HEK293 (cell line): ENCODE measurements around the gene SLC35F3.

Experiments
- CTCF ChIA-PET: fragments of 350-600 bp; formaldehyde crosslinking; extraction: SDS; loops from one replicate; lab custom pipeline; 2021; ENCODE audit warnings: antibody characterized with exemption; lab: Yijun Ruan, JAX
- POLR2A ChIA-PET: fragments of 300-600 bp; formaldehyde crosslinking; extraction: SDS; loops from one replicate; lab custom pipeline; 2020; ENCODE audit warnings: antibody characterized with exemption, inconsistent platforms; lab: Yijun Ruan, JAX
- H3K27ac ChIP-seq: fragments of 200-500 bp; sonication (Bioruptor generic); 2 replicates; pipeline ENCODE4 v1.5.1; 2014; ENCODE audit warnings: low read depth, low read length, control low read depth, inconsistent platforms; ENCODE audit errors: extremely low read depth
- H3K36me3 ChIP-seq, 2 experiments: fragments of 200-500 bp in 1 of 2; sonication (Bioruptor generic) in 1 of 2; 1 replicate in 1 of 2; 2 replicates in 1 of 2; pipeline ENCODE4 v1.5.1; 2014 to 2017; ENCODE audit warnings: inconsistent platforms in 2 of 2, low read length in 2 of 2; ENCODE audit not compliant: control insufficient read depth in 2 of 2, insufficient read depth in 1 of 2
- H3K4me1 ChIP-seq: fragments of 200-500 bp; sonication (Bioruptor generic); 2 replicates; pipeline ENCODE4 v1.5.1; 2014; ENCODE audit warnings: mild to moderate bottlenecking, low read length, inconsistent platforms; ENCODE audit not compliant: control insufficient read depth, insufficient read depth
- H3K4me3 ChIP-seq: 2 replicates; pipeline ENCODE4 v1.5.1; 2011; ENCODE audit warnings: low read depth, mild to moderate bottlenecking, control low read depth, low read length, moderate library complexity
- H3K9me3 ChIP-seq: fragments of 200-500 bp; sonication (Bioruptor generic); 2 replicates; pipeline ENCODE4 v1.5.1; 2014; ENCODE audit warnings: low read depth, low read length, inconsistent platforms; ENCODE audit not compliant: control insufficient read depth, insufficient read depth
- EGR2 ChIP-seq: fragments of 450-650 bp; formaldehyde crosslinking; IDR thresholded peaks from 2 replicates; pipeline ENCODE4 v1.5.1; 2016; ENCODE audit warnings: low read depth, missing biosample characterization, missing genetic modification characterization
- GLI4 ChIP-seq: fragments of 450-650 bp; formaldehyde crosslinking; IDR thresholded peaks from 2 replicates; pipeline ENCODE4 v1.5.1; 2016; ENCODE audit warnings: missing biosample characterization, missing genetic modification characterization
- KLF7 ChIP-seq: fragments of 450-650 bp; formaldehyde crosslinking; IDR thresholded peaks from 2 replicates; pipeline ENCODE4 v1.5.1; 2016; ENCODE audit warnings: missing biosample characterization, missing genetic modification characterization, borderline replicate concordance
- MYNN ChIP-seq: fragments of 450-650 bp; formaldehyde crosslinking; IDR thresholded peaks from 2 replicates; pipeline ENCODE4 v1.5.1; 2016; ENCODE audit warnings: missing biosample characterization, missing genetic modification characterization, borderline replicate concordance
- SP2 ChIP-seq: fragments of 450-650 bp; formaldehyde crosslinking; IDR thresholded peaks from 2 replicates; pipeline ENCODE4 v1.5.1; 2016; ENCODE audit warnings: missing biosample characterization, missing genetic modification characterization
- SP3 ChIP-seq: fragments of 450-650 bp; formaldehyde crosslinking; IDR thresholded peaks from 2 replicates; pipeline ENCODE4 v1.5.1; 2016; ENCODE audit warnings: missing biosample characterization, missing genetic modification characterization
- TCF7L2 ChIP-seq: IDR thresholded peaks from 2 replicates; pipeline ENCODE4 v1.6.1; 2011; ENCODE audit warnings: low read depth, mild to moderate bottlenecking, inconsistent platforms, low read length, moderate library complexity, borderline replicate concordance
- WT1 ChIP-seq: fragments of 450-650 bp; formaldehyde crosslinking; IDR thresholded peaks from 2 replicates; pipeline ENCODE4 v1.5.1; 2016; ENCODE audit warnings: missing biosample characterization, missing genetic modification characterization
- ZBTB17 ChIP-seq: fragments of 450-650 bp; formaldehyde crosslinking; IDR thresholded peaks from 2 replicates; pipeline ENCODE4 v1.5.1; 2016; ENCODE audit warnings: missing biosample characterization, missing genetic modification characterization
- ZFHX2 ChIP-seq: fragments of 450-650 bp; formaldehyde crosslinking; conservative IDR thresholded peaks from 2 replicates; pipeline ENCODE4 v1.5.1; 2016; ENCODE audit warnings: missing biosample characterization, missing genetic modification characterization
- ZFP3 ChIP-seq: fragments of 450-650 bp; formaldehyde crosslinking; IDR thresholded peaks from 2 replicates; pipeline ENCODE4 v1.5.1; 2016; ENCODE audit warnings: low read depth, missing biosample characterization, missing genetic modification characterization
- ZNF138 ChIP-seq: fragments of 450-650 bp; formaldehyde crosslinking; IDR thresholded peaks from 2 replicates; pipeline ENCODE4 v1.5.1; 2016; ENCODE audit warnings: missing biosample characterization, missing genetic modification characterization, borderline replicate concordance
- ZNF175 ChIP-seq: fragments of 450-650 bp; formaldehyde crosslinking; IDR thresholded peaks from 2 replicates; pipeline ENCODE4 v1.5.1; 2016; ENCODE audit warnings: missing biosample characterization, missing genetic modification characterization
- ZNF211 ChIP-seq: fragments of 450-650 bp; formaldehyde crosslinking; IDR thresholded peaks from 2 replicates; pipeline ENCODE4 v1.5.1; 2016; ENCODE audit warnings: low read depth, missing biosample characterization, missing genetic modification characterization
- ZNF24 ChIP-seq: fragments of 450-650 bp; formaldehyde crosslinking; IDR thresholded peaks from 2 replicates; pipeline ENCODE4 v1.5.1; 2016; ENCODE audit warnings: missing biosample characterization, missing genetic modification characterization
- ZNF248 ChIP-seq: fragments of 450-650 bp; formaldehyde crosslinking; IDR thresholded peaks from 2 replicates; pipeline ENCODE4 v1.5.1; 2017; ENCODE audit warnings: missing biosample characterization, missing genetic modification characterization
- ZNF274 ChIP-seq, 2 experiments: fragments of 200-500 bp in 1 of 2; fragments of 450-650 bp in 1 of 2; sonication (Bioruptor generic) in 1 of 2; formaldehyde crosslinking in 1 of 2; IDR thresholded peaks; 2 replicates each; pipeline versions ENCODE4 v1.5.1 to v1.6.1; 2014 to 2016; ENCODE audit warnings: borderline replicate concordance in 1 of 2, inconsistent platforms in 1 of 2, low read length in 1 of 2, missing biosample characterization in 1 of 2, missing genetic modification characterization in 1 of 2
- ZNF311 ChIP-seq: fragments of 450-650 bp; formaldehyde crosslinking; IDR thresholded peaks from 2 replicates; pipeline ENCODE4 v1.5.1; 2017; ENCODE audit warnings: missing biosample characterization, missing genetic modification characterization, borderline replicate concordance
- ZNF394 ChIP-seq: fragments of 450-650 bp; formaldehyde crosslinking; IDR thresholded peaks from 2 replicates; pipeline ENCODE4 v1.5.1; 2016; ENCODE audit warnings: missing biosample characterization, missing genetic modification characterization, mild to moderate bottlenecking, moderate library complexity, borderline replicate concordance
- ZNF501 ChIP-seq: fragments of 450-650 bp; formaldehyde crosslinking; IDR thresholded peaks from 2 replicates; pipeline ENCODE4 v1.5.1; 2016; ENCODE audit warnings: missing biosample characterization, missing genetic modification characterization
- ZNF530 ChIP-seq: fragments of 450-650 bp; formaldehyde crosslinking; IDR thresholded peaks from 2 replicates; pipeline ENCODE4 v1.5.1; 2016; ENCODE audit warnings: low read depth, missing biosample characterization, missing genetic modification characterization
- ZNF561 ChIP-seq: fragments of 450-650 bp; IDR thresholded peaks from 2 replicates; pipeline ENCODE4 v1.5.1; 2018; ENCODE audit warnings: missing biosample characterization, missing genetic modification characterization, borderline replicate concordance
- ZNF621 ChIP-seq: fragments of 450-650 bp; formaldehyde crosslinking; IDR thresholded peaks from 2 replicates; pipeline ENCODE4 v1.5.1; 2017; ENCODE audit warnings: missing biosample characterization, missing genetic modification characterization
- ZNF626 ChIP-seq: fragments of 450-650 bp; sonication (Bioruptor Pico); formaldehyde crosslinking; IDR thresholded peaks from 2 replicates; pipeline ENCODE4 v1.5.1; 2018; ENCODE audit warnings: missing biosample characterization, missing genetic modification characterization, inconsistent platforms
- ZNF791 ChIP-seq: fragments of 450-650 bp; formaldehyde crosslinking; IDR thresholded peaks from 2 replicates; pipeline ENCODE4 v1.5.1; 2016; ENCODE audit warnings: missing biosample characterization, missing genetic modification characterization
- ZNF830 ChIP-seq: fragments of 450-650 bp; IDR thresholded peaks from 2 replicates; pipeline ENCODE4 v1.5.0; 2018; ENCODE audit warnings: missing biosample characterization, missing genetic modification characterization, low read depth, mild to moderate bottlenecking, moderate library complexity
- ZSCAN30 ChIP-seq: fragments of 450-650 bp; IDR thresholded peaks from 2 replicates; pipeline ENCODE4 v1.5.1; 2018; ENCODE audit warnings: missing biosample characterization, mild to moderate bottlenecking, missing genetic modification characterization, moderate library complexity
- TF ChIP-seq, protein P1 (sequence below): fragments of 450-650 bp; formaldehyde crosslinking; IDR thresholded peaks from 2 replicates; pipeline ENCODE4 v1.5.1; 2016; ENCODE audit warnings: missing biosample characterization, missing genetic modification characterization
- TF ChIP-seq, protein P2 (sequence below): fragments of 450-650 bp; formaldehyde crosslinking; IDR thresholded peaks from 2 replicates; pipeline ENCODE4 v1.5.1; 2016; ENCODE audit warnings: missing biosample characterization, missing genetic modification characterization
- TF ChIP-seq, protein P3 (sequence below): fragments of 450-650 bp; formaldehyde crosslinking; IDR thresholded peaks from 2 replicates; pipeline ENCODE4 v1.5.1; 2016; ENCODE audit warnings: missing biosample characterization, missing genetic modification characterization
- TF ChIP-seq, protein P4 (sequence below): fragments of 450-650 bp; formaldehyde crosslinking; IDR thresholded peaks from 2 replicates; pipeline ENCODE4 v1.5.1; 2016; ENCODE audit warnings: missing biosample characterization, missing genetic modification characterization, low read depth

Gene SLC35F3

DNA sequence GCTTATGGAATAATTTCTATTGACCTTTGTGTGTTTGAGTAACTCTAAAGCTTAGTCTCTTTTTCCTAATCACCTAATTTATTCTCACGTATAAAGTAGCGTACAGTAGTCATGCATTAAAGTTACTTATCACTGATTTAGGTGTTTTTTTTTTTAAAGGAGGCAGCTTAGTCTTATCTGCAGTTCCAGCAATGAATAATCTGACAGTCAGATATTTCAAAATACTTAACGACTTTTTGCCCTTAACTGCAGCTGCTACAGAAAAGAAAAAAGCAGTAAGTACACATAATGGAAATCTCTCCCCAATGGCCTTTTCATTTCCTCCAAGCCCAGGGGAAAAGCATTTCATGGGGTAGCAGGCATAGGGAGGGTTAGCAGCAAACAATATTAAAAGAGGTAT is 54.6 kb downstream of the SLC35F3 start:
- no peak for TF ChIP-seq MYNN
- TF ChIP-seq, protein P1, sequence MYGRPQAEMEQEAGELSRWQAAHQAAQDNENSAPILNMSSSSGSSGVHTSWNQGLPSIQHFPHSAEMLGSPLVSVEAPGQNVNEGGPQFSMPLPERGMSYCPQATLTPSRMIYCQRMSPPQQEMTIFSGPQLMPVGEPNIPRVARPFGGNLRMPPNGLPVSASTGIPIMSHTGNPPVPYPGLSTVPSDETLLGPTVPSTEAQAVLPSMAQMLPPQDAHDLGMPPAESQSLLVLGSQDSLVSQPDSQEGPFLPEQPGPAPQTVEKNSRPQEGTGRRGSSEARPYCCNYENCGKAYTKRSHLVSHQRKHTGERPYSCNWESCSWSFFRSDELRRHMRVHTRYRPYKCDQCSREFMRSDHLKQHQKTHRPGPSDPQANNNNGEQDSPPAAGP, result no peak
- no peak for TF ChIP-seq ZNF248 (tag by site-specific recombination)
- no peak for TF ChIP-seq KLF7 (tag by site-specific recombination)
- no peak for TF ChIP-seq GLI4 (tag by site-specific recombination)
- no peak for TF ChIP-seq ZSCAN30 (tag by site-specific recombination)
- TF ChIP-seq ZNF138 (tag by site-specific recombination), result no peak
- TF ChIP-seq, protein P2, sequence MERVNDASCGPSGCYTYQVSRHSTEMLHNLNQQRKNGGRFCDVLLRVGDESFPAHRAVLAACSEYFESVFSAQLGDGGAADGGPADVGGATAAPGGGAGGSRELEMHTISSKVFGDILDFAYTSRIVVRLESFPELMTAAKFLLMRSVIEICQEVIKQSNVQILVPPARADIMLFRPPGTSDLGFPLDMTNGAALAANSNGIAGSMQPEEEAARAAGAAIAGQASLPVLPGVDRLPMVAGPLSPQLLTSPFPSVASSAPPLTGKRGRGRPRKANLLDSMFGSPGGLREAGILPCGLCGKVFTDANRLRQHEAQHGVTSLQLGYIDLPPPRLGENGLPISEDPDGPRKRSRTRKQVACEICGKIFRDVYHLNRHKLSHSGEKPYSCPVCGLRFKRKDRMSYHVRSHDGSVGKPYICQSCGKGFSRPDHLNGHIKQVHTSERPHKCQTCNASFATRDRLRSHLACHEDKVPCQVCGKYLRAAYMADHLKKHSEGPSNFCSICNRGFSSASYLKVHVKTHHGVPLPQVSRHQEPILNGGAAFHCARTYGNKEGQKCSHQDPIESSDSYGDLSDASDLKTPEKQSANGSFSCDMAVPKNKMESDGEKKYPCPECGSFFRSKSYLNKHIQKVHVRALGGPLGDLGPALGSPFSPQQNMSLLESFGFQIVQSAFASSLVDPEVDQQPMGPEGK (tag by site-specific recombination), result no peak
- TF ChIP-seq SP3 (tag by site-specific recombination), result no peak
- no peak for TF ChIP-seq ZNF830 (tag by site-specific recombination)
- no peak for TF ChIP-seq ZNF626 (tag by site-specific recombination)
- TF ChIP-seq, protein P3, sequence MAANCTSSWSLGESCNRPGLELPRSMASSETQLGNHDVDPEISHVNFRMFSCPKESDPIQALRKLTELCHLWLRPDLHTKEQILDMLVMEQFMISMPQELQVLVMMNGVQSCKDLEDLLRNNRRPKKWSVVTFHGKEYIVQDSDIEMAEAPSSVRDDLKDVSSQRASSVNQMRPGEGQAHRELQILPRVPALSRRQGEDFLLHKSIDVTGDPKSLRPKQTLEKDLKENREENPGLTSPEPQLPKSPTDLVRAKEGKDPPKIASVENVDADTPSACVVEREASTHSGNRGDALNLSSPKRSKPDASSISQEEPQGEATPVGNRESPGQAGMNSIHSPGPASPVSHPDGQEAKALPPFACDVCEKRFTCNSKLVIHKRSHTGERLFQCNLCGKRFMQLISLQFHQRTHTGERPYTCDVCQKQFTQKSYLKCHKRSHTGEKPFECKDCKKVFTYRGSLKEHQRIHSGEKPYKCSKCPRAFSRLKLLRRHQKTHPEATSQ, result no peak
- no peak for TF ChIP-seq ZNF394
- no peak for TF ChIP-seq ZNF621 (tag by site-specific recombination)
- no peak for TF ChIP-seq ZNF24
- TF ChIP-seq ZNF311 (tag by site-specific recombination), result no peak
- no peak for TF ChIP-seq ZNF175
- no peak for TF ChIP-seq WT1 (tag by site-specific recombination)
- TF ChIP-seq EGR2 (tag by site-specific recombination), result no peak
- TF ChIP-seq ZNF501, result no peak
- TF ChIP-seq, all 188 proteins: peak for 0
- H3K36me3 ChIP-seq, result no peaks in the 10 kb centered on the region
- H3K4me3 ChIP-seq, result no peak overlapping the region
- H3K27ac ChIP-seq, result no peak overlapping the region
- H3K4me1 ChIP-seq, result no peaks in the 10 kb centered on the region
- ChIA-PET POLR2A (no interaction called here), CTCF (interaction anchor here (0.5 to 1.3 kb wide), 3 partner anchors 54 to 152 kb away, joined by 3 to 4 read pairs (median 3); partner anchors contain the start of gene SLC35F3)
- H3K9me3 ChIP-seq, result no peaks in the 10 kb centered on the region

DNA sequence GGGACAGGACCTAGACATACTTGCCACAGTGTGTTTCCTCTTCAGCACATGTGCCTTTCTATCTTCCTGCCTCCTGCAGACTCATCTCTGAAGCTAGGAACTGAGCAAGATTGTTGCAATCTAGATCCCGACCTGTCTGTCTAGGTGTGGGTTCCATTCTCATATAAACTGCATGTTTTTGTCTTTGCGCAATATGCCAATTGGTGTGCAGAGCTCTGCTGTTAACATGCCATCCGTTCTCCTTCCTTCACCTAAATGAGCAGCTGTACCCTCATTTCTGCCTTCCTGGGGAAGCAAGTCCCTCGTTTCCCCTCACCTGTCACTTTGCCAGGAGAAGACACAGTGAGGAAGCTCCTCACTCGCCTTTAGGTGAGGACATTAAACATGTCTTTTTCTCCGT is 55.5 kb downstream of the SLC35F3 start:
- Histone ChIP-seq H3K4me3 (no peak overlapping the region), H3K9me3 (no peaks in the 10 kb centered on the region), H3K36me3 (no peaks in the 10 kb centered on the region), H3K27ac (no peak overlapping the region), H3K4me1 (no peaks in the 10 kb centered on the region)
- CTCF ChIA-PET, result interaction anchor here (0.7 kb wide), 1 partner anchor 106 kb away, joined by 4 read pairs; no protein-coding TSS in a partner anchor
- POLR2A ChIA-PET, result no interaction called here
- TF ChIP-seq TCF7L2, result no peak
- TF ChIP-seq ZFHX2 (tag by site-specific recombination), result no peak
- TF ChIP-seq ZFP3 (tag by site-specific recombination), result no peak
- no peak for TF ChIP-seq ZNF791 (tag by site-specific recombination)
- no peak for TF ChIP-seq ZBTB17
- no peak for TF ChIP-seq ZNF211 (tag by site-specific recombination)
- no peak for TF ChIP-seq ZNF274 (IDR thresholded peaks at IDR 0.05; ENCODE audit: low read length)
- no peak for TF ChIP-seq ZNF274 (tag by site-specific recombination; IDR thresholded peaks at IDR 0.05; ENCODE audit: borderline replicate concordance)
- TF ChIP-seq SP2, result no peak
- no peak for TF ChIP-seq ZNF561 (tag by site-specific recombination)
- TF ChIP-seq KLF7 (tag by site-specific recombination), result no peak
- TF ChIP-seq, protein P4, sequence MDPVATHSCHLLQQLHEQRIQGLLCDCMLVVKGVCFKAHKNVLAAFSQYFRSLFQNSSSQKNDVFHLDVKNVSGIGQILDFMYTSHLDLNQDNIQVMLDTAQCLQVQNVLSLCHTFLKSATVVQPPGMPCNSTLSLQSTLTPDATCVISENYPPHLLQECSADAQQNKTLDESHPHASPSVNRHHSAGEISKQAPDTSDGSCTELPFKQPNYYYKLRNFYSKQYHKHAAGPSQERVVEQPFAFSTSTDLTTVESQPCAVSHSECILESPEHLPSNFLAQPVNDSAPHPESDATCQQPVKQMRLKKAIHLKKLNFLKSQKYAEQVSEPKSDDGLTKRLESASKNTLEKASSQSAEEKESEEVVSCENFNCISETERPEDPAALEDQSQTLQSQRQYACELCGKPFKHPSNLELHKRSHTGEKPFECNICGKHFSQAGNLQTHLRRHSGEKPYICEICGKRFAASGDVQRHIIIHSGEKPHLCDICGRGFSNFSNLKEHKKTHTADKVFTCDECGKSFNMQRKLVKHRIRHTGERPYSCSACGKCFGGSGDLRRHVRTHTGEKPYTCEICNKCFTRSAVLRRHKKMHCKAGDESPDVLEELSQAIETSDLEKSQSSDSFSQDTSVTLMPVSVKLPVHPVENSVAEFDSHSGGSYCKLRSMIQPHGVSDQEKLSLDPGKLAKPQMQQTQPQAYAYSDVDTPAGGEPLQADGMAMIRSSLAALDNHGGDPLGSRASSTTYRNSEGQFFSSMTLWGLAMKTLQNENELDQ, result no peak
- TF ChIP-seq ZNF830 (tag by site-specific recombination), result no peak
- no peak for TF ChIP-seq ZNF530 (tag by site-specific recombination)
